Neural cell (in vitro differentiated cells): ENCODE results near the gene DLK2. TPM values are rescaled to one million over a fixed set of nuclear protein-coding genes. Genes with fewer than 3 reads are reported as not detected.

ENCODE experiments used
- H2AFZ ChIP-seq: fragments of 200-600, 300-800 bp; sonication (generic), shearing (Covaris generic); 2 replicates; pipeline ENCODE4 v1.6.0; 2014; ENCODE audit warnings: low read depth, mild to moderate bottlenecking, antibody characterized with exemption, low read length, moderate library complexity
- H3F3A ChIP-seq: fragments of 200-600 bp; shearing (Covaris generic); 2 replicates; pipeline ENCODE4 v1.6.1; 2016; ENCODE audit warnings: mild to moderate bottlenecking, moderate library complexity, mixed read lengths, antibody characterized with exemption, low read length; ENCODE audit not compliant: insufficient read depth, poor library complexity, severe bottlenecking
- H3K27ac ChIP-seq: fragments of 200-600, 300-800 bp; sonication (generic), shearing (Covaris generic); 2 replicates; pipeline ENCODE4 v1.5.1; 2014; ENCODE audit warnings: mild to moderate bottlenecking, low read length, moderate library complexity
- H3K27me3 ChIP-seq: fragments of 300-800, 200-600 bp; sonication (generic), shearing (Covaris generic); 2 replicates; pipeline ENCODE4 v1.6.0; 2014; ENCODE audit warnings: mild to moderate bottlenecking, low read depth, low read length, moderate library complexity; ENCODE audit not compliant: insufficient read depth
- H3K36me3 ChIP-seq: fragments of 300-800, 200-600 bp; sonication (generic), shearing (Covaris generic); 2 replicates; pipeline ENCODE4 v1.5.1; 2014; ENCODE audit warnings: mild to moderate bottlenecking, antibody characterized with exemption, low read length, moderate library complexity; ENCODE audit not compliant: insufficient read depth
- H3K4me2 ChIP-seq: fragments of 300-800, 200-600 bp; sonication (generic), shearing (Covaris generic); 2 replicates; pipeline ENCODE4 v1.6.0; 2014; ENCODE audit warnings: mild to moderate bottlenecking, low read length
- H3K4me3 ChIP-seq: fragments of 300-800, 200-600 bp; sonication (generic), shearing (Covaris generic); 2 replicates; pipeline ENCODE4 v1.5.1; 2014; ENCODE audit warnings: mild to moderate bottlenecking, low read length, moderate library complexity
- H3K79me2 ChIP-seq: fragments of 200-600 bp; shearing (Covaris generic); replicated peaks from 2 replicates; pipeline ENCODE4 v1.6.0; 2014; ENCODE audit warnings: mild to moderate bottlenecking, low read length, moderate library complexity; ENCODE audit not compliant: insufficient read depth
- H3K9ac ChIP-seq: fragments of 300-800, 200-600 bp; sonication (generic), shearing (Covaris generic); 2 replicates; pipeline ENCODE4 v1.6.1; 2016; ENCODE audit warnings: mild to moderate bottlenecking, low read length, mixed read lengths
- H3K9me2 ChIP-seq: fragments of 200-600 bp; shearing (Covaris generic); 2 replicates; pipeline ENCODE4 v1.6.1; 2016; ENCODE audit warnings: mild to moderate bottlenecking, low read length, mixed read lengths; ENCODE audit not compliant: insufficient read depth
- H3K9me3 ChIP-seq: fragments of 200-600, 300-800 bp; sonication (generic), shearing (Covaris generic); 2 replicates; pipeline ENCODE4 v1.6.1; 2016; ENCODE audit warnings: mild to moderate bottlenecking, mixed run types, low read length, moderate library complexity, mixed read lengths
- H4K20me1 ChIP-seq: fragments of 200-600 bp; shearing (Covaris generic); 2 replicates; pipeline ENCODE4 v1.6.1; 2016; ENCODE audit warnings: mild to moderate bottlenecking, mixed run types; ENCODE audit not compliant: insufficient read depth
- EP300 ChIP-seq: fragments of 450-650 bp; conservative IDR thresholded peaks from 2 replicates; pipeline ENCODE4 v1.6.1; 2014; ENCODE audit warnings: antibody characterized with exemption, mild to moderate bottlenecking, moderate library complexity; ENCODE audit not compliant: poor library complexity, severe bottlenecking
- EZH2 ChIP-seq: fragments of 200-600, 300-800 bp; shearing (Covaris generic), sonication (generic); IDR thresholded peaks from 2 replicates; pipeline ENCODE4 v1.6.1; 2014; ENCODE audit warnings: antibody characterized with exemption, low read length, borderline replicate concordance, mild to moderate bottlenecking; ENCODE audit not compliant: insufficient read depth, poor library complexity, severe bottlenecking
- MXI1 ChIP-seq: fragments of 450-650 bp; conservative IDR thresholded peaks from 2 replicates; pipeline ENCODE4 v1.6.1; 2014; ENCODE audit warnings: antibody characterized with exemption, mild to moderate bottlenecking; ENCODE audit not compliant: poor library complexity, severe bottlenecking
- POLR2AphosphoS5 ChIP-seq: IDR thresholded peaks from 2 replicates; pipeline ENCODE4 v1.6.1; 2012
- RAD21 ChIP-seq: fragments of 450-650 bp; conservative IDR thresholded peaks from 2 replicates; pipeline ENCODE4 v1.6.1; 2014; ENCODE audit warnings: antibody characterized with exemption, mild to moderate bottlenecking, moderate library complexity
- SMC3 ChIP-seq: fragments of 450-650 bp; conservative IDR thresholded peaks from 2 replicates; pipeline ENCODE4 v1.6.1; 2014; ENCODE audit warnings: antibody characterized with exemption, mild to moderate bottlenecking, moderate library complexity; ENCODE audit not compliant: poor library complexity
- TAF1 ChIP-seq: IDR thresholded peaks from 2 replicates; pipeline ENCODE4 v1.6.1; 2012; ENCODE audit warnings: low read depth
- polyA plus RNA-seq: library from polyadenylated mRNA; depleted of rRNA; stranded (reverse); fragments of >200 nt; gene quantifications from 2 replicates; pipeline ENCODE4 v1.2.3, GENCODE V29; 2014
- TF ChIP-seq, protein P1 (sequence below): fragments of 450-650 bp; IDR thresholded peaks from 2 replicates; pipeline ENCODE4 v1.5.1; 2014; ENCODE audit warnings: antibody characterized with exemption, mild to moderate bottlenecking, moderate library complexity; ENCODE audit not compliant: poor library complexity, severe bottlenecking
- TF ChIP-seq, protein P2 (sequence below): IDR thresholded peaks from 2 replicates; pipeline ENCODE4 v1.6.1; 2012; ENCODE audit warnings: borderline replicate concordance

Gene DLK2
- polyA plus RNA-seq, 1 donor from 2014 or later: 19.8 TPM

DNA sequence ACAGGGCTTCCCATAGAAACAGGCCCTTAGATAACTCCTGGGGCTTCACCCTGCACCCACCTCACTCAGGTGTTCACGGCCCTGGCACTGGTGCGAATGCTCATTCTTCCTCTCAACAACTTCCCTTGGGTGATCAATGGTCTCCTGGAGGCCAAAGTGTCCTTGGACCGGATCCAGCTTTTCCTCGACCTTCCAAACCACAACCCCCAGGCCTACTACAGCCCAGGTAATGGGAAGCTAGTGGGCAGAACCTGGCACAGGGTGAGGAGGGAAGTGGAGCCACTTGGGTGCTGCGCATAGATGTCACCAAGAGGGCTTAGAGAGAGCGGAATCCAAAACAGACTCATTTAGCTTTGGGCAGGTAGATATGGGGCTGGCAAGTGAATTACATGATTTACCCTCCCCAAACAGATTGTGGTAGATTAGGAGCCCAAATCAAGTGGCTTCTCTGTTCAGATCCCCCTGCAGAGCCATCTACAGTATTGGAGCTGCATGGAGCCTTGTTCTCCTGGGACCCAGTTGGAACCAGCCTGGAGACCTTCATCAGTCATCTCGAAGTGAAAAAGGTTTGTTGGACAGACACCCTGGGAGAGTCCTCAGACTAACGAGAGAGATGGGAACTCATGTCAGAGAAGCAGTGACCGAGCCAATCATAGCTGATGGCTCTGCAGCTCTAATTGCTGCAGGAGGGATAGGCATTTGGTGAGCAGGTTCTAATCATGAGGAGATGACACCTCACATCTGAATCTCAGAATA is 19.5 kb downstream of the DLK2 start:
- Histone ChIP-seq H3K9ac (no peak overlapping the region), H3K79me2 (no peaks in the 10 kb centered on the region), H3K9me2 (no peaks in the 10 kb centered on the region), H2AFZ (no peak overlapping the region), H3K9me3 (no peaks in the 10 kb centered on the region), H3F3A (no peaks in the 10 kb centered on the region), H3K4me3 (no peak overlapping the region), H3K27ac (no peak overlapping the region), H3K36me3 (no peaks in the 10 kb centered on the region), H4K20me1 (no peaks in the 10 kb centered on the region), H3K4me2 (no peak overlapping the region), H3K27me3 (no peaks in the 10 kb centered on the region)
- TF ChIP-seq EP300: no peak
- no peak for TF ChIP-seq SMC3
- no peak for TF ChIP-seq RAD21

DNA sequence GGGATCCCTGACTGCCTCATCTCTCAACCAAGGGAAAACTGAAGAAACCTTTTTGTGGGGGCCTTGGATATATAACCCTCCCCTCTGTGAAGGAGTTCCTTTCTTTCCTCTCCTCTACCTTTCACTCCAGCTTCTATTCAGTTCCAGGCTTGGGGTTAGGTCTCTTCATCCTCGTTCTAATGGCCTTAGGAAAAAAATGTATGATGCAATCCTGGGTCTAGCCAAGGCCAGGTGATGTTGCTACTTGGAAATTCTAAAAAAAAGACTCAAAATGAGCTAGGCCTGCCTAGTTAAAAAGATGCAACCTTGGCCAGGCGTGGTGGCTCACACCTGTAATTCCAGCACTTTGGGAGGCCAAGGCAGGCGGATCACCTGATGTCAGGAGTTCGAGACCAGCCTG is 20.4 kb downstream of the DLK2 start:
- H3K9me3 ChIP-seq: no peaks in the 10 kb centered on the region
- no peaks in the 10 kb centered on the region for H3F3A ChIP-seq
- no peaks in the 10 kb centered on the region for H3K79me2 ChIP-seq
- H2AFZ ChIP-seq: no peak overlapping the region
- TF ChIP-seq, protein P1, sequence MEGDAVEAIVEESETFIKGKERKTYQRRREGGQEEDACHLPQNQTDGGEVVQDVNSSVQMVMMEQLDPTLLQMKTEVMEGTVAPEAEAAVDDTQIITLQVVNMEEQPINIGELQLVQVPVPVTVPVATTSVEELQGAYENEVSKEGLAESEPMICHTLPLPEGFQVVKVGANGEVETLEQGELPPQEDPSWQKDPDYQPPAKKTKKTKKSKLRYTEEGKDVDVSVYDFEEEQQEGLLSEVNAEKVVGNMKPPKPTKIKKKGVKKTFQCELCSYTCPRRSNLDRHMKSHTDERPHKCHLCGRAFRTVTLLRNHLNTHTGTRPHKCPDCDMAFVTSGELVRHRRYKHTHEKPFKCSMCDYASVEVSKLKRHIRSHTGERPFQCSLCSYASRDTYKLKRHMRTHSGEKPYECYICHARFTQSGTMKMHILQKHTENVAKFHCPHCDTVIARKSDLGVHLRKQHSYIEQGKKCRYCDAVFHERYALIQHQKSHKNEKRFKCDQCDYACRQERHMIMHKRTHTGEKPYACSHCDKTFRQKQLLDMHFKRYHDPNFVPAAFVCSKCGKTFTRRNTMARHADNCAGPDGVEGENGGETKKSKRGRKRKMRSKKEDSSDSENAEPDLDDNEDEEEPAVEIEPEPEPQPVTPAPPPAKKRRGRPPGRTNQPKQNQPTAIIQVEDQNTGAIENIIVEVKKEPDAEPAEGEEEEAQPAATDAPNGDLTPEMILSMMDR: no peak
- TF ChIP-seq POLR2AphosphoS5: no peak
- no peaks in the 10 kb centered on the region for H3K27me3 ChIP-seq
- no peak overlapping the region for H3K4me3 ChIP-seq
- H3K27ac ChIP-seq: no peak overlapping the region
- no peak overlapping the region for H3K4me2 ChIP-seq
- no peaks in the 10 kb centered on the region for H3K36me3 ChIP-seq
- H3K9ac ChIP-seq: no peak overlapping the region
- H4K20me1 ChIP-seq: no peaks in the 10 kb centered on the region
- no peaks in the 10 kb centered on the region for H3K9me2 ChIP-seq

DNA sequence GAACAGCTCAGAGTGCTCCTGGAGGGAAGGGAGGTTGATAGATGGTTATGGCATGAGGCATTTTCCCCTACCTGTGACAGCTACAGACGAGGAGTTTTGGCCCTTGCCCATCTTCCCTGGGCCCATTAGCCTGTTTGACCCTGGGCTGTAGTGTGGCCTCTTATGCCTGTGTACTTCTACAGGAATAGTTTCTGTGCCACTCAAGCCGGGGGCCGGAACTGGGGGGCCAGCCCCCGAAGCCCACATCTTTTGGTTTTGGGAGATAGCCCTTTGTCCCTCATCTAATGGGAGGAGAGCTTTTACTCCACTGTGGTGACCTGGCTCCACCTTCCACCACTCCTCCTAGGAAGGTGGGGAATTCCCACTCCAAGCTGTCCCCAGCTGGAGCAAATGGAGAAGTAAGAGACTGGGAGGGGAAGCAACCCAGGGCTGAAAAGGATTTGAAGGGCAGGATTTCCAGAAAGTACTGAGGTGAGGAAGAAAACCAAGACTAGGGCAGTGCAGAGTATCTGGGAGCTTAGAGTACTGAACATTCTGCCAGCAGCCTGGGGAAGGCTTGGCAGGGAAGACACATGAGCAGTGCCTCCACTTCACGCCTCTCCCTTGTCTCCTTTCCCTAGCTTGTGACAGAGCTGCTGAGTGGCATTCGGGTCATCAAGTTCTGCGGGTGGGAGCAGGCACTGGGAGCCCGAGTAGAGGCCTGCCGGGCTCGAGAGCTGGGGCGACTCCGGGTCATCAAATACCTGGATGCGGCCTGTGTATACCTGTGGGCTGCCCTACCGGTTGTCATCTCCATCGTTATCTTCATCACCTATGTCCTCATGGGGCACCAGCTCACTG is 21.1 kb downstream of the DLK2 start:
- TF ChIP-seq, protein P2, sequence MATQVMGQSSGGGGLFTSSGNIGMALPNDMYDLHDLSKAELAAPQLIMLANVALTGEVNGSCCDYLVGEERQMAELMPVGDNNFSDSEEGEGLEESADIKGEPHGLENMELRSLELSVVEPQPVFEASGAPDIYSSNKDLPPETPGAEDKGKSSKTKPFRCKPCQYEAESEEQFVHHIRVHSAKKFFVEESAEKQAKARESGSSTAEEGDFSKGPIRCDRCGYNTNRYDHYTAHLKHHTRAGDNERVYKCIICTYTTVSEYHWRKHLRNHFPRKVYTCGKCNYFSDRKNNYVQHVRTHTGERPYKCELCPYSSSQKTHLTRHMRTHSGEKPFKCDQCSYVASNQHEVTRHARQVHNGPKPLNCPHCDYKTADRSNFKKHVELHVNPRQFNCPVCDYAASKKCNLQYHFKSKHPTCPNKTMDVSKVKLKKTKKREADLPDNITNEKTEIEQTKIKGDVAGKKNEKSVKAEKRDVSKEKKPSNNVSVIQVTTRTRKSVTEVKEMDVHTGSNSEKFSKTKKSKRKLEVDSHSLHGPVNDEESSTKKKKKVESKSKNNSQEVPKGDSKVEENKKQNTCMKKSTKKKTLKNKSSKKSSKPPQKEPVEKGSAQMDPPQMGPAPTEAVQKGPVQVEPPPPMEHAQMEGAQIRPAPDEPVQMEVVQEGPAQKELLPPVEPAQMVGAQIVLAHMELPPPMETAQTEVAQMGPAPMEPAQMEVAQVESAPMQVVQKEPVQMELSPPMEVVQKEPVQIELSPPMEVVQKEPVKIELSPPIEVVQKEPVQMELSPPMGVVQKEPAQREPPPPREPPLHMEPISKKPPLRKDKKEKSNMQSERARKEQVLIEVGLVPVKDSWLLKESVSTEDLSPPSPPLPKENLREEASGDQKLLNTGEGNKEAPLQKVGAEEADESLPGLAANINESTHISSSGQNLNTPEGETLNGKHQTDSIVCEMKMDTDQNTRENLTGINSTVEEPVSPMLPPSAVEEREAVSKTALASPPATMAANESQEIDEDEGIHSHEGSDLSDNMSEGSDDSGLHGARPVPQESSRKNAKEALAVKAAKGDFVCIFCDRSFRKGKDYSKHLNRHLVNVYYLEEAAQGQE: no peak
- TF ChIP-seq EP300: no peak
- no peak for TF ChIP-seq RAD21
- no peak for TF ChIP-seq TAF1
- no peak for TF ChIP-seq EZH2
- TF ChIP-seq, protein P1: no peak
- TF ChIP-seq MXI1: no peak
- H3K36me3 ChIP-seq: no peaks in the 10 kb centered on the region

More for the DNA sequence above, 21.1 kb downstream of the DLK2 start:
- no peak overlapping the region for H3K9ac ChIP-seq
- H3K27ac ChIP-seq: no peak overlapping the region
- H3K79me2 ChIP-seq: no peaks in the 10 kb centered on the region
- H3K9me3 ChIP-seq: no peaks in the 10 kb centered on the region
- no peaks in the 10 kb centered on the region for H3F3A ChIP-seq
- no peak overlapping the region for H3K4me2 ChIP-seq
- H3K27me3 ChIP-seq: no peaks in the 10 kb centered on the region
- no peaks in the 10 kb centered on the region for H3K9me2 ChIP-seq
- no peak overlapping the region for H3K4me3 ChIP-seq
- no peaks in the 10 kb centered on the region for H4K20me1 ChIP-seq
- no peak overlapping the region for H2AFZ ChIP-seq
